ENCODE measurements around the gene MYO16.

DNA sequence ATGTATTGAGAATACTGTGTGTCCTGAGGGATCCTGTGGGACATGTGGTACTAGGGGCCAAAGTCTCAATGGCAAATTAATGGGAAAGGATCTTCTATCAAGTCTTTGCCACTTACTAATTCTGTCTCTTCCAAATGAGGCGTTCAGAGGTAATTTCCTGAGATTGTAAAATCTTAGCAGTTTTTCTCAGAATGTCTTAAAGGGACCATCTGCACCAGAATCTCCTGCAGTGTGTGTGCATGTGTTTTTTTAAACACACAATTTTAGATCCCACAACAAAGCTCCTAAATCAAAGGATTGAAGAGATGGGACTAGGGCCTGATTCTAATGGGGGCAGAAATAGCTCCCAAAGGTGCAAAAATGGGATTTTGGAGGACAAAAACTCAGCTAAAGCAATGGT, 78.2 kb downstream of the MYO16 start:
- TF ChIP-seq CTCF (IDR thresholded peaks at IDR 0.05) (no peak), POLR2A (IDR thresholded peaks at IDR 0.05) (no peak), POLR2AphosphoS5 (IDR thresholded peaks at IDR 0.05; ENCODE audit: insufficient read depth in 1 of 2, low read depth in 1 of 2) (no peak)
